Measurements from ENCODE around the gene GRIFIN. TPM values are rescaled to one million over a fixed set of nuclear protein-coding genes. Genes with fewer than 3 reads are reported as not detected.

GRIFIN gene
- polyA plus RNA-seq, 1 donor (not counting 4 experiments of a cell fraction or from before 2014, with no cell fraction given) = not detected

- Histone ChIP-seq H3K27me3 (ENCODE audit: control insufficient read depth, extremely low read depth, insufficient read depth, low read length) (no peaks in the 10 kb centered on the region), H3K4me3 (ENCODE audit: control insufficient read depth in 2 of 3, extremely low read depth in 1 of 3, insufficient read depth in 2 of 3, low read depth in 1 of 3, low read length in 3 of 3) (no peak overlapping the region), H3K4me1 (ENCODE audit: control insufficient read depth, extremely low read depth, insufficient read depth, low read length) (peaks cover 32% of the 10 kb centered on the region), H3K9ac (ENCODE audit: control insufficient read depth, extremely low read depth, insufficient read depth, low read length) (no peak overlapping the region), H3K79me2 (ENCODE audit: control insufficient read depth, insufficient read depth, low read length) (no peaks in the 10 kb centered on the region), H3K9me3 (ENCODE audit: control insufficient read depth, low read depth, low read length) (no peaks in the 10 kb centered on the region), H4K20me1 (ENCODE audit: control insufficient read depth, extremely low read depth, insufficient read depth, low read length) (no peaks in the 10 kb centered on the region), H3K27ac (ENCODE audit: control insufficient read depth, insufficient read depth, low read length) (no peak overlapping the region), H3K4me2 (ENCODE audit: control insufficient read depth, extremely low read depth, insufficient read depth, low read depth, low read length) (no peak overlapping the region), H3K9me1 (ENCODE audit: control insufficient read depth, extremely low read depth, insufficient read depth, low read length) (no peaks in the 10 kb centered on the region), H2AFZ (ENCODE audit: control insufficient read depth, low read length) (no peak overlapping the region), H3K36me3 (ENCODE audit: control insufficient read depth in 2 of 2, extremely low read depth in 1 of 2, insufficient read depth in 2 of 2, low read length in 2 of 2) (no peaks in the 10 kb centered on the region)
- FAIRE-seq (no peak), DNase-seq (ENCODE audit: low read depth, low spot score) (no peak)
- TF ChIP-seq EZH2 (IDR thresholded peaks at IDR 0.05; ENCODE audit: low read length) = no peak
- TF ChIP-seq CTCF (optimal IDR thresholded peaks at IDR 0.05 in 1 of 3, IDR thresholded peaks at IDR 0.05 in 1 of 3, conservative IDR thresholded peaks at IDR 0.05 in 1 of 3; ENCODE audit: extremely low read depth in 1 of 3, insufficient read depth in 2 of 3, low read length in 3 of 3) = no peak
- dilution Hi-C loops (cut with MboI; ENCODE audit: extremely low pct_ligation_motif_present, low sequenced_read_pairs) = no loop called here
Measured at GRCh38 chr7:2438775-2439174, 37.4 kb downstream of the GRIFIN start.

- Histone ChIP-seq H3K36me3 (ENCODE audit: control insufficient read depth in 2 of 2, extremely low read depth in 1 of 2, insufficient read depth in 2 of 2, low read length in 2 of 2) (no peaks in the 10 kb centered on the region), H3K9ac (ENCODE audit: control insufficient read depth, extremely low read depth, insufficient read depth, low read length) (no peak overlapping the region), H3K4me2 (ENCODE audit: control insufficient read depth, extremely low read depth, insufficient read depth, low read depth, low read length) (no peak overlapping the region), H3K4me1 (ENCODE audit: control insufficient read depth, extremely low read depth, insufficient read depth, low read length) (peaks cover 32% of the 10 kb centered on the region), H3K79me2 (ENCODE audit: control insufficient read depth, insufficient read depth, low read length) (no peaks in the 10 kb centered on the region), H3K27ac (ENCODE audit: control insufficient read depth, insufficient read depth, low read length) (no peak overlapping the region), H3K9me1 (ENCODE audit: control insufficient read depth, extremely low read depth, insufficient read depth, low read length) (no peaks in the 10 kb centered on the region), H2AFZ (ENCODE audit: control insufficient read depth, low read length) (no peak overlapping the region), H4K20me1 (ENCODE audit: control insufficient read depth, extremely low read depth, insufficient read depth, low read length) (no peaks in the 10 kb centered on the region), H3K27me3 (ENCODE audit: control insufficient read depth, extremely low read depth, insufficient read depth, low read length) (no peaks in the 10 kb centered on the region), H3K4me3 (ENCODE audit: control insufficient read depth in 2 of 3, extremely low read depth in 1 of 3, insufficient read depth in 2 of 3, low read depth in 1 of 3, low read length in 3 of 3) (no peak overlapping the region), H3K9me3 (ENCODE audit: control insufficient read depth, low read depth, low read length) (no peaks in the 10 kb centered on the region)
- no peak for TF ChIP-seq EZH2 (IDR thresholded peaks at IDR 0.05; ENCODE audit: low read length)
- no peak for TF ChIP-seq CTCF (optimal IDR thresholded peaks at IDR 0.05 in 1 of 3, IDR thresholded peaks at IDR 0.05 in 1 of 3, conservative IDR thresholded peaks at IDR 0.05 in 1 of 3; ENCODE audit: extremely low read depth in 1 of 3, insufficient read depth in 2 of 3, low read length in 3 of 3)
- DNase-seq (ENCODE audit: low read depth, low spot score) (no peak), FAIRE-seq (no peak)
- dilution Hi-C loops (cut with MboI; ENCODE audit: extremely low pct_ligation_motif_present, low sequenced_read_pairs) = no loop called here
Measured at GRCh38 chr7:2438186-2438585, 38.0 kb downstream of the GRIFIN start.
